ENCODE data around the gene PTAFR.

- TF ChIP-seq CTCF (conservative IDR thresholded peaks at IDR 0.05 in 1 of 2, IDR thresholded peaks at IDR 0.05 in 1 of 2; ENCODE audit: low read depth in 1 of 2, low read length in 2 of 2) (no peak), EZH2 (IDR thresholded peaks at IDR 0.05; ENCODE audit: low read length, missing control alignments) (no peak)
Measured at GRCh38 chr1:28157894-28158293, 18.6 kb downstream of the PTAFR start.
